HG02943 (cell line): ENCODE results near the gene IKZF1.

ENCODE experiments used
- ATAC-seq: cut with Tn5 transposase; IDR thresholded peaks from one replicate; pipeline ENCODE4 v1.9.1; 2021; ENCODE audit warnings: mild to moderate bottlenecking, low read depth, moderate library complexity; ENCODE audit not compliant: unreplicated experiment

IKZF1 gene

DNA sequence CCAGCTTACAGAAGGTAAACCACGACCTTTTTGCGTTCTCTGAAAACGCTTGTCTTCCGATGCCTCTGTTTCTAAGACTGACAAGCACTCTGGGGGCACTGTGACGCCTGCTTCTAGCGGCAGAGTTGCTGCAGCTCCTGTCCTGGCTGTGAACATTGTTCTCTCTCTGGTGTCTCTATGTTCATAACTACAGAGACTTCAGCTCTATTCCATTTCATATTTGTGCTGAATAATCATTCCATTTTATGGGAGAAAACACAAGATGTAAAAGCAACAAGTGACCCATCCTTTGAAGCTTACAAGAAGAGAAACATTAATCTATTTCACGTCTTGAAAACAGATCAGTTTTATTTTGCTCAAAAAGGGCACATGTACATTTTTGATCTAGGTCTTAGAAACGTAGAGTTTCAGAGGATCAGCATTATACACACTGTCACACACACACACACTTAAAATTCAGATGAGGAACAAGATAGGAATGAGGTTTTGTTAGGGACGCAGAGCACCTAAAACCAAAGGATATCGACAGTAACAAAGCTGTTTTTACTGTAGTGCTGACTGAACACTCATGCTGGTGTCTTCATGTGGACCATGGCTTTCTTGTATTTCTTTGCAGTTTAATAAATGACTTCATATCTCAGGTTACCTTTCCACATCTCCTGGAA is 3.0 kb downstream of the IKZF1 start:
- no peak for ATAC-seq

DNA sequence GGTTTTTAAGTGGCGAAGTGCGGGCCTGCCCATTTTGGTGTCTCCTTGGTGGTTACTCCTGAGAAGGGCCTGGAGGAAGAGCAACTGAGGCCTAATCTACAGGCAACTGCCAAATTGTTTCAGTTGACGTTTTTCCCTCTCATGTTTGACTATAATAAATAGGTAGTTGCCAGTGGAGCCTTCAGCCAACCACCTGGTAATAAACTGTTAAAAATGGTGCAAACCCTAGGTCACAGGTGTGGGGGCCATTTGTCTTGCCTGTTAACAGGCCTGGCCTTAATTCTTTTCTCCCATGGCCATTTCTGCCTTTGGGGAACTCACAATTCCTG is 3.7 kb downstream of the IKZF1 start:
- no peak for ATAC-seq

DNA sequence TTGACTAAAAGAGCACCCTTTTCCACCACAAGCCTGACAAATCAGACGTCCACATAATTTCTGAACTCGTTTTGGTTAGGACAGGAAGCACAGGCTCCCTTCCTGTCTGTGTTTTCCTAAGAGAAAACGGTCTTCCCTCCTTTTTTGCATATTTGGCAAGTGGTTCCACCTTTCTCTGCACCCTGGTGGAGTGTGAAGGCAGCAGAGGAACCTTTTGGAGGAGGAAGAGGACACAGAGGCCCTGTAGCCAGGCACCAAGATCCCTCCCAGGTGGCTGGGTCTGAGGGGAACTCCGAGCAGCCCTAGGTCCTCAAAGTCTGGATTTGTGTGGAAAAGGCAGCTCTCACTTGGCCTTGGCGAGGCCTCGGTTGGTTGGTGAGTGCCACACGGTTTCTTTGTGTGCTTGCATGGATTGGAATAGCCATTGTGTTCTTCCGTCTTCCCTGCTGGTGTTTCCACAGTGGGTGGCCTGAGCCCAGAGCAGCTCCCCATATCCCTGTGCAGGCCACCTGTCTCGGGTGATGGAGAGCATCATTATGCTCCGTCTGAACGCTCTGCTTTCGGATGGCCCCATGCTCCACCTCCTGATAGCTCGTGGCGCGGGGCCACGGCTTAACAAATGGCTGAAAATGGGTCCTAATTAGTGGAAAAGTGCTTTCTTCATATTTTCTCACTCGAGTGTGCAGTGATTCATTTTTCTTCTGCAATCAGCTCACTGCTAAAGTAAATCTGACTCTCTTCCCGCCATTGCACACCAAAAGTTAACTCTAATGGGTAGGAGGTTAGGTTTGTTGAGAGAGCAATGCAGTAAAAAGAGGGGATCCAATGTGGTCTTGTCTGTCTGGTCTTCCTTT is 4.2 kb downstream of the IKZF1 start:
- no peak for ATAC-seq

DNA sequence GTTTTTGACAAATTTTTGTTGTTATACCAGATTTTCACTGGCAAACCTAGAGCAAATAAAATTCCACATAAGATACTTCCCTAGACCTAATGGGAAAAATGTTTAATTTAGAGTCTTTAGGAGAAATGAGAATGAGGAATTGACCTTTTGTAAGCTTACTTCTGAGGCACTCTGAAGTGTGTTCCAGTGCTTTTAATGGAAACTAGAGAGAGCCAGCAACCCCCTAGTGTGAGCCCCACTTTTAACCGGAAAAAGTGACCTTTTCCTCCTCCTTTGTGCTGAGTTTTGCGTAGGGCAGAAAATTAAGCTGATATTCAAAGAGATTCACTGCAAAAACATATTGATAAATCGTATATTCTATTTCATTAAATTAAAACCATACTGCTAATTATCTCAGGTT is 5.2 kb downstream of the IKZF1 start:
- no peak for ATAC-seq

DNA sequence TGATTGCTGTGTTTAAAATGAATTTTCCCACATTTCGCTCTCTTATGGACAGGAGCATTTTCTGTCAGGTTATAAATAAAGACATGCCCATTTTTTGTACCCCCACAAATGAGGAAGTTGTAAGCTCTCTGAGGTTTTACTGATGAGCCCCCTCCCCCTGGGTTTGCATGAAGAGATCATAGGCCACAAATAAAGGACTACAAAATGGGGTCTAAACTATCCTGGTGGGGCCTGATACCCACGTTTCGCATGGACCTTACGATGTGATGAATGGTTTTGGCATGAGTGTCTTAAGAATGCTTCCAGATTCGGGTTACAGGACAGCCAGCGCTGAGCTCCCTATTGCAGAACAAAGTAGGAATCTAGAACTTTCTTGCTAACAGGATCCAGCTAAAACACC is 5.8 kb downstream of the IKZF1 start:
- ATAC-seq, result no peak

DNA sequence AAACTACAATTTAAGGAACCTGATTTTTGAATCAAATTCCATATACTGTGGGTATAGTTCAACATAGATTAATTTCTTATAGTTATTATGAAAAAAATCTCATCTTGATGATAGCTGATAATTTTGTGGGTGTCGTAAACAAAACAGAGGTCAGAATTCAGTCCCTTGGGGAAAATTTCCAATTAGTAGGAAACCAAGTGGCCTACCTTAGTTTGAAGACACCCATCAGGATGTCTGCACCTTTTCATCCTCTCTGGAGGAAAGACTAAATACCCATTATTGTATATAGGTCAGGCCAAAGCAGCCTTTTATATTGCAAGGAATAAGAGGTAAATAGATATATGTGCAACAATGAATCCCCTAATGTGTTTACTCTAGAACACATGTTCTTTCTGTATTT is 6.4 kb downstream of the IKZF1 start:
- ATAC-seq, result no peak

DNA sequence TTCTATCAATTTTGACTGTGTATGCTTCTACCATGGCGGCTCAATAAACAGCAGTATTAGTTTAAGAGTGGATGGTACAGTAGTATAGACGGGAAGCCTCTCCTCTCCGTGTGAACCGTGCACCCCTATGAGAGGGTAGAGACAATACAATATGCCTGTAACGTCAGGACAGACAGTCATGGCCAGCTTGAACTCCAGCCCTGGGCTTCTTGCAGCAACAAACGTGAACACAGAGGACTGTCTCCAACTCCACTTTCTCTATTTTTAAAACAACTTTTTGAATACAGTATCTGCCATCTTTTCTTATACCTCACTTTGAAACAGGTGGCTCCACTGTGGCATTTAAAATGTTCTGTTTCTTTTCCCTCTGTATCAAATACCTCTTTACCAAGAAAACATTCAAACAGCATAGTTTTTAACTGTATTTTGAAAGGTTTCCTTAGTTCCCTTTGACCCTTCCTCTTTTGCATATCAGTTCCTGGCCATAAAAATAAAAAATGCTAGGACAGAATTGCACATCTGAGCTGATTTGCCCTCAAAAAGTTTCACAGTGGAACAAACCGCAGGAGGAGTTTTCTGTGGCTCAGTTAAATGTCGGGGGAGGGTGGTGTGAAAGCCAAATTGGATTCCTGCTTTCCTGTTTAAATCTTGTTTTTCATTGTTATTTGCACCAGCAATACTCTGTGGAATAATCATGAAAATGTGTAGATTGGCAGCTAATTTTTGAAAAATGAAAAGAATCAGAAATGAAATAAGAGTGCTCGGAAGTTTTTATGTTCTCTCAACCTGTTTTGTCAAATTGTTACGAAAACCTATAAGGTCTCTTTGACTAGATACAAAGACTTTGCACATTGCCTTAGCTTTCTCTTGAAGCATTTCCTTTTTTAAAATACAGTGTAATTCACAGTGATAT is 8.0 kb downstream of the IKZF1 start:
- no peak for ATAC-seq

DNA sequence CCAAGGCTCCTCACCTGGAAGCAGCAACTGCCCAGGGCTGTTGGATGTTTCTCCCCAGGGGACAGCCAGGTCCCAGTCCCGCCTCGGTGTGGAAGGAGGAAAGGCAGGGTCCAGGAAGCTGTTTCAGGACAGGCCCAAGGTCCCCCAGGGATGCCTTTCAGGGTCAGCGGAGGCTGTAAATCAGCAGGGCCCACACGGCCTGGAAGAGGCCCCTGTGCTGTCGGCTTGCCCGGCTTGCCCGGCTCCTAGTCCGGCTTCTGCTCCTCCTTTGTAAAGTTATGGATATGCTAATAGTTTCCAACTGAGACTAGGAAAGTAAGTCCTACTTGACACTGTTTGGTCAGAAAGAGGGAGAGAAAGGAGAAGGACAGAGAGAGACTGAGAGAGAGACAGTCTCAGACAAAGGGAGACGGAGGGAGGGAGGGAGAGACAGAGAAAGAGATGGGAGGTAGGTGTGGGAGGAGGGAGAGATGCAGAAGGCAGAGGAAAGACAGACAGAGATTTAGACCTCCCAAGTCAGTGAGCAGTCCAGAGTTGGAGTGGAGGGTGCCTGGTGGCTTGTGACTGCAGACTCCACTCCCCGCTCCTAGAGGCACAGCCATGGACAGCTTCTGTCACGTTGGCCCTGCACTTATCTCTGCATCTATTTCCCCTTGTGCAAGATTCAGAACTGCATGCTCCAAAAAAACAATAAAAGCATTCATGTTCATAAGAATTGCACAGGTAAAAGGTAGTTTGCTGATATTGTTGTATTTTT is 10.5 kb downstream of the IKZF1 start:
- ATAC-seq, result no peak

DNA sequence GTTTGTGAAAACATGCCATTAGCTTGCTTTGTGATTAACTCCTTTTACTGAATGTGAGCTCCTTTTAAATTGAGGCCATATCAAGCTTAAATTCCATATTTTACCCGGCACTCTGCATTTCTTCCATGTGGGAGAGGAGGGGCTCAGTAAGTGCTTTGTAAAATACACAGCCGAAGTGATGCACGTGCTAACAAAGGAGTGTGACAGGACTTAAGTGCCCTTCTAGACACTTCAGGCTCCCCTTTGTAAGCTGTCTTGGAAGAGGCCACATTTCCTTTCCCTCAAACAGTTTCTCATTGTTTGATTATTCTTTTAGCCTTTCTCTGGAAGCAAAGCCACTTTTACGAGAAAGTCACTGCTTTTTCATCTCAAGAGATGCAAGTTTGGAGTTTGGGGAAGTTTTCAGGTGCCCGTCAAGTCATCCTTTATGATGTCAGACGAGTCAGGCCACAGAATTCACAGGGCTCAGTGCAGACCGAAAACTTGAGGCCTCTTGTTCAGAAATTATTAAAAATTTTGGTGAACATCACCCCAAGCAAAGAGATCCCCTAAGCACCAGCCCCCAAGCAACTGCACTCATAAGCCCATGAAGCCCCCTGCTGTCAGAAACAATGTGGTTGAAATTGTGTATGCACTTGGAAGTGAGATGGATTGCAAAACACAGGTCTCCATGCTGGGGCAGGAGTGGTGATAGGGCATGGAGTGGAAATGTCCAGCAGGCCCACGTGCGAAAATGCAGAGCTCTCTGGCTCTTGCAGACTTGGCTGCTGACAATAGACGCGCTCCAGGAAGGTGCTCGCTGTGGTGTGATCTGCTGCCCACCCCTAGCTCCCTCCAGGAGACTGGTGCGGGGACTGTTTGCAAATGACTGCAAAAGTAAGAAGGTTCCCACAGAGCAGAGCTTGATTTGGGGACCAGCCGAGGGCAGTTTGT is 11.5 kb downstream of the IKZF1 start:
- no peak for ATAC-seq

DNA sequence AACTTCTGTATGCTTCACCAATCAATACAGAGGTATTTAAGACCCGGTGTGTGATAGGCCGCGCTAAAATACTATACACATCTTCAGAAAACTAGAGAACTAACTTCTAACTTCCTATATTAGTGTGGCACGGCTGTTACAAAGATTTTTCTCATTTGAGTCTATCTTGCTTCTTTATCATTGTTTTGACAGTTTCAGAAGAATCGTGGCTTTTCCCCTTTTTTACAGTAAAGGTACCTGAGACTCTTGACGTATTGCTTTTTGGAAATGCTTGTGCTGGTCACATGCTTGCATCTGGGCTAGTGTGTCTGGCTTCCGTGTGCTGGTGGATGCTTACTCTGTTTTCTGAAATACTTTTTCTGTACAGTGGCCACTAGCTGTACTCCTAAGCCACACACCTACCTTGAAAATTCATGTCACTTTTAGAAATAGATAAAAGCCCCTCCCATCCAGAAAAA is 12.7 kb downstream of the IKZF1 start:
- ATAC-seq, result peak; percentile 73

DNA sequence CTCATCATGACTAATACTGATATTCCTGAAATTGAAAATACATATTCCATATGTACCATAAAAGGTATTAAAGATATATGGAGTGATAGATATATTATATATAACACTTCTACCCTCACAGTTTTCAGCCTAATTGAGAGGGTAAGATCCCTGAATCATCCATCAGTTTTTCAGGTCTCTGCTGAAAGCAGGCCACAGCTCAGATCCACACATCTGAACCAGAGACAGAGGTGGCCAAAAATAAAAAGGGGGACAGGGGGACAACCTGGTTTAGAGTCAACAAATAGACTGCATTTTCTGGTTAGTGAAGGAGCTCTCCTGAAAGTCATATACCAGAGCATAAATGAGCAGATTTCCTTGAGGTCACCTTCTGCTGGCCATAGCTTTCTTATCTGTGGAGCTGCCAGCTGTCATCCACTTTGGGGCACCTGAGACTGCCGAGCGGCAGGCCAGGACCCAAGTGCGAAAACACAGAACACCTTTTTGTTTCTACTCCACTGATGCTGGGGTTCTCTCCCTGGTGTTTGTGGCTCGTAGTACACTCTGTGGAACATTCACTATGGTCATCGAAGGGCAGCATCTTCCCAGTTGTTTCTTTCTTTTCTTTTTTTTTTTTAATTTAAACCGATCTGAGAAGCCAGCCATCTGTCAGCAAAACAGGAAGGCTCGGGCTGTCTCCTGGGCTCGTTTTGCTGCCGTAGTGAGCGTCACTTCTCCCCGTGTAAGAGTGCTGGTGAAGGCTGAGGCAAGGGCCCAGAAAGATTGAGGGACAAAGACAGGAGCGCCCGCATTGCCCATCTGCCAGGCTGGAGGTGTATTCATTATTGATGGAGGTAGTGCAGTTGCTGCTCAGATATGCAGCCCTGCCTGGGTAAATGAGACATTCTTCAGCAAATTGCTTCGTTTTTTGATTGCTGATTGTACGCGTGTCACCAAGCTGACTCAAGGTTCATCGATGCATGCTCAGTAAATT is 13.5 kb downstream of the IKZF1 start:
- ATAC-seq, result no peak

DNA sequence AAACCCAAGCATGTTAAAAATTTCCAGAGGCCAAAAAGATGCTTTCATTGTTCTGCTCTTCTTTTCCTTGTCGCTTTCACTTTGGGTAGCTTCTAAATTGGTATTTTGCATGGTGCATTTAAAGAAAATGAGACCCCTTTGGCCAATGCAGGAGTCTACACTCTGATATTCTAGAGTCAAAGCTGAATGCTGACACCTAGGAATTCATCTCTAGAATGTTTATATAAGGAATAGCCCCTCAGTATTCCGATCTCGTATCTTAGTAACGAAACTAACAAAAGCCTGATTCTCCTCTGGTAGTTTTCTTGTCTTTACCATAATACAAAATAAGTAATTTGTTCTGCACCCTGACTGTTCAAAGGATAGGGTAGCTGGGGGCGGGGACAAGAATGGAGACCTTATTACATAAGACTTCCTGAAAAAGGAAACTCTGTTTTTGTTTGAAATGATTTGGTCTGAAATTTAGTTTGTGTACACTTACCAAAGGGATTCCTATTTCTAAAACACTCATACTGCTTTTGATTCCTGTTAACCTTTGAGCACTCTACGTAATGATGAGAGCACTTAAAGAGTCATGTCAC is 17.1 kb downstream of the IKZF1 start:
- ATAC-seq, result no peak

DNA sequence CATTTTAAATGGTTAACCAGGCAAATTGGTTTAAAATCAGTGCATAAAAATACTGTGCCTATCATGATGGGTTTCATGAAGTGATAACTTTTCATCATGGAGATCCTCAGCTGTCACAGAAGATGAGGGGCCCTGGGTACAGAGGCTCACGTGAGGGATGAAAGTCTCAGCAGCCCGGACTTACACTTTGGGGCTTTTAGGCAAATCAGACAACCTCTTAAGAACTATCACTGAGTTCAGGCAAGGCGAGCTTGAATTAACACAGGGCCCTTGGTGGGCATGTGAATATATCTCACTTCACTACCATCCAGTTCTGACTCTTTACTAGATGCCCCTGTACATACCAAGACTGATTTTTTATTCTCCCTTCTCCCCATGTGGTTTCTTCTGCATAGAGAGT is 19.6 kb downstream of the IKZF1 start:
- ATAC-seq, result no peak

DNA sequence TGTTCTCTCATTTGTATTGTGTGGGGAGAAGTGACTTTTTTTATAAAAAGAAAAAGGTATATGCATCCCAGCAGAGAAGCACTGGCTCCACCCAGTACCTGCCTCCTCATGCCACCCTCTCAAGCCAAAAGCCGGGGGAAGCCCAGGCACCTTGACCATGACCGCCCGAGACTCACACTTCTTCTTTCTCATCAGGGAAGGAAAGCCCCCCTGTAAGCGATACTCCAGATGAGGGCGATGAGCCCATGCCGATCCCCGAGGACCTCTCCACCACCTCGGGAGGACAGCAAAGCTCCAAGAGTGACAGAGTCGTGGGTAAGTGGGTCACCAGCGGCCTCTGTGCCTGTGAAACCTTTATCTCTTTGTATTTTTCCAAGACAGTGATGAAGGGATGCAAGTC is 22.9 kb downstream of the IKZF1 start:
- no peak for ATAC-seq

DNA sequence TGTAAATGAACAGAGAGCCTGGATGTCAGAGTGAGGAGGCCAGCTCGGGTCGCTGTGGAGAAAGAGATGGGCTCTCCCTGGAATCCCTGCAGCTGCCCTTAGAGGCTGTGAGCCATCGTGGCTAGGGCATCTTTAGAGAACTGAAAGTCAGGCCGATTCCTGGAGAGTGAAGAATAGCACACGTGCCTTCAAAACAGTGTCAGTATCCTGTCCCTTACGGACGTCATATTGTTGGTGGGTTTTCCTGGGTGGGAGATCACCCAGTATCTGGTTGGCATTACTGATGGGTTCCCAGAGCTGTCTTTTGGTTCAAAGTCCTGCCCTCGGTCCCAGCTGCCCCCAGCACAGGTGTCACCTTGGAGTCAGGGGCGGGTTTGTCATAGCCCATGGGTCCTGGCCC is 25.3 kb downstream of the IKZF1 start:
- ATAC-seq, result no peak

DNA sequence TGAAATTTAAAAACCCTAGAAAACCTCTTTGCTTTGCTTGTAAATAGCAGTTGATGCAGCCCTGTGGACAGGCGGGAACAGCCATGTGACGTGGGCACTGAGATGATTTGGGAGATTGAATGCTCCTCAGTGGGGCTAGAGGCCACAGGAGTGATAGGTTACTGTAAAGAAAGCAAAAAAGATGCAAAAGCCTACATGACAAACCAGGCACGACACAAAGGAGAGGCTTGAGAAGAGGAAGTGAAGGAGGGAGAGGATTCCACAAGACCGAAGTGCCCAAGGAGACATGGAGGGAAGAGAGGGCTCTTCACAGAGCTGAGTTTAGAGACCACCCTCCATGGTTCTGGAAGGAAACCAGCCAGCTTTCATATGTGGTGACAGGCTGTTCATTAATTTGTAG is 25.7 kb downstream of the IKZF1 start:
- no peak for ATAC-seq

DNA sequence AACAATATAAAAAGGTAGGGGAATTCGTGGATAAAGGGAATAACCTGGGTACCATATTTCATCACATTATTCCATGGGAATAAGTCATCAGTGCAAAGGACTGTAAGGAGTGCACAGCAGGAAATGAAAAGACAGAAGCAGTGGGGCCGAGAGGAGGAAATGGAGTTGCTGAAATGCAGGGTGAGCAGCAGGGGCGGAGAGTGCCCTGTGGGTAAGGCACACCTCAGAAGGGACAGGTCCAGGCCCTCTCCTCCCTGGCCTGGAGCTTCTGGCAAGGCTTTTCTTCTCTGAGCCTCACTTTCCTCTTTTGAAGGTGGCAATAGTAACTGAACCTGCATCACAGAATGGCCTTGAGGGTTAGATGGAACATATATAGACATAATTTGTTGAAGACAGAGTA is 26.2 kb downstream of the IKZF1 start:
- ATAC-seq, result no peak
